Activated T-helper 1 cell treated with anti-CD3 and anti-CD28 coated beads, Interleukin-2, amount 50 U/mL, for 16 hours (primary cell): Measurements from ENCODE around the gene HTT-AS.

Experiments
- DNase-seq, 2 donors: peaks; one replicate each; pipeline ENCODE4 v3.0.0-alpha.2; 2020; ENCODE audit warnings: low read depth in 1 of 2, low spot score in 1 of 2

HTT-AS gene

GRCh38 chr4:3031357-3032082, 42.8 kb downstream of the HTT-AS start:
- DNase-seq: no peak

GRCh38 chr4:3030566-3031356, 43.6 kb downstream of the HTT-AS start:
- DNase-seq: no peak

GRCh38 chr4:3029464-3029863, 44.9 kb downstream of the HTT-AS start:
- DNase-seq: no peak

- DNase-seq: no peak
Measured at GRCh38 chr4:3026540-3026939, 47.8 kb downstream of the HTT-AS start.

- no peak for DNase-seq
Measured at GRCh38 chr4:3025881-3026280, 48.5 kb downstream of the HTT-AS start.

GRCh38 chr4:3022651-3023050, 51.7 kb downstream of the HTT-AS start:
- no peak for DNase-seq

- no peak for DNase-seq
Measured at GRCh38 chr4:3022112-3022511, 52.2 kb downstream of the HTT-AS start.

GRCh38 chr4:3021627-3022026, 52.7 kb downstream of the HTT-AS start:
- DNase-seq: no peak

GRCh38 chr4:3021127-3021526, 53.2 kb downstream of the HTT-AS start:
- DNase-seq: no peak

- no peak for DNase-seq
Measured at GRCh38 chr4:3019145-3019846, 55.0 kb downstream of the HTT-AS start.

GRCh38 chr4:3017504-3017903, 56.8 kb downstream of the HTT-AS start:
- DNase-seq: no peak

- no peak for DNase-seq
Measured at GRCh38 chr4:3016961-3017360, 57.4 kb downstream of the HTT-AS start.

- no peak for DNase-seq
Measured at GRCh38 chr4:3013839-3014350, 60.4 kb downstream of the HTT-AS start.
